Measurements from ENCODE around the gene TMEM232.
"Not testable (repeated sequence)": the region's sequence is repeated elsewhere in the genome, so short reads cannot be mapped to it uniquely, and the experiment has no call there.

Gene TMEM232

GRCh38 chr5:110707260-110707844 lies 19.1 kb downstream of the TMEM232 start:
- no peak for DNase-seq (ENCODE audit: low spot score)

DNA sequence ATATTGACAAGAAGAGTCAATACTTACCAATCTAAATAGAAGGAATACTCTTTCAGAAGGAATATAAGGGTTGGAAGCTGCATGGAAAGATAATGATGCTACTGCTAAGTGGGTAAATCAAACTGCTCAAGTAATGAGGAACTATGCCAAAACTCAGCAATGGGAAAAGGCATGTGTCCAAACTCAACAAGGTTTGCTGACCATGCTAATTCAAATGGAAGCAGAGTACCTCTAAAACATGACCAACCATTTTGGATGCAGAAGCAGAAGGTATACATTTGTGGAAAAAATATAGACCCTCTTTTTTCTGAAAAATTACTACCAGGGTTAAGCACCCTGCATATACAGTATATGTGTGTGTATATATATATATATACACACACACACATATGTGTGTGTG lies 21.1 kb downstream of the TMEM232 start:
- no peak for DNase-seq (ENCODE audit: low spot score)

GRCh38 chr5:110703481-110703880 lies 23.0 kb downstream of the TMEM232 start:
- DNase-seq (ENCODE audit: low spot score) = no peak

- no peak for DNase-seq (ENCODE audit: low spot score)
Observed at GRCh38 chr5:110702704-110703103, 23.8 kb downstream of the TMEM232 start.

GRCh38 chr5:110702300-110702699 lies 24.2 kb downstream of the TMEM232 start:
- DNase-seq (ENCODE audit: low spot score) = no peak

DNA sequence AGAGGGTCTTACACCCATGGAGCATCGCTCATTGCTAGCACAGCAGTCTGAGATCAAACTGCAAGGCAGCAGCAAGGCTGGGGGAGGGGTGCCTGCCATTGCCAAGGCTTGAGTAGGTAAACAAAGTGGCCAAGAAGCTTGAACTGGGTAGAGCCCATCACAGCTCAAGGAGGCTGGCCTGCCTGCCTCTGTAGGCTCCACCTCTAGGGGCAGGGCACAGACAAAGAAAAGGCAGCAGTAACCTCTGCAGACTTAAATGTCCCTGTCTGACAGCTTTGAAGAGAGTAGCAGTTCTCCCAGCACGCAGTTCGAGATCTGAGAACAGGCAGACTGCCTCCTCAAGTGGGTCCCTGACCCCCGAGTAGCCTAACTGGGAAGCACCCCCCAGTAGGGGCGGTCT lies 33.8 kb downstream of the TMEM232 start:
- DNase-seq (ENCODE audit: low spot score) = not testable (repeated sequence)

DNA sequence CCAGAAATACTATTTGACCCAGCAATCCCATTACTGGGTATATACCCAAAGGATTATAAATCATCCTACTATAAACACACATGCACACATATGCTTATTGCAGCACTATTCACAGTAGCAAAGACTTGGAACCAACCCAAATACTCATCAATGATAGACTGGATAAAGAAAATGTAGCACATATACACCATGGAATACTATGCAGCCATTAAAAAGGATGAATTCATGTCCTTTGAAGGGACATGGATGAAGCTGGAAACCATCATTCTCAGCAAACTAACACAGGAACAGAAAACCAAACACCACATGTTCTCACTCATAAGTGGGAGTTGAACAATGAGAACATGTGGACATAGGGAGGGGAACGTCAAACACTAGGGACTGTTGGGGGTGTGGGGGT lies 35.9 kb downstream of the TMEM232 start:
- not testable (repeated sequence) for DNase-seq (ENCODE audit: low spot score)

- no peak for DNase-seq (ENCODE audit: low spot score)
Observed at GRCh38 chr5:110687485-110687884, 39.0 kb downstream of the TMEM232 start.

DNA sequence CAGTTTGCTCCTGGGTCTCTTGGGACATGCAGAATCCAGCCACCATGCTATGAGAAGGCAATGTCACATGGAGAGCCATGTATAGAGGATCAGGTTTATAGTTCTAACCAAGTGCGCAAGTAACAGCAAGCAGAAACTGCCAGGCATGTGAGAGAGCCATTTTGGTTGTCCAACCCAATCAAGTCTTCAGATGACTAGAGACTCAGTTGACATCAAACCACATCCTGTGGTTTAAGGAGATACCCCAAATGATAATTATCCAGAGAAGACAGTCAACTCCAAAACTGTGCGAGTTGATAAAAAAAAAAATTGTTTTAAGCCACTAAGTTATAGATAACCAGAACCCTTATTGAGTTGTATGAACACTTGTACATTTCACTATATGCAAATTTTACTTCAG lies 40.2 kb downstream of the TMEM232 start:
- no peak for DNase-seq (ENCODE audit: low spot score)

GRCh38 chr5:110681953-110682352 lies 44.5 kb downstream of the TMEM232 start:
- DNase-seq (ENCODE audit: low spot score) = no peak

DNA sequence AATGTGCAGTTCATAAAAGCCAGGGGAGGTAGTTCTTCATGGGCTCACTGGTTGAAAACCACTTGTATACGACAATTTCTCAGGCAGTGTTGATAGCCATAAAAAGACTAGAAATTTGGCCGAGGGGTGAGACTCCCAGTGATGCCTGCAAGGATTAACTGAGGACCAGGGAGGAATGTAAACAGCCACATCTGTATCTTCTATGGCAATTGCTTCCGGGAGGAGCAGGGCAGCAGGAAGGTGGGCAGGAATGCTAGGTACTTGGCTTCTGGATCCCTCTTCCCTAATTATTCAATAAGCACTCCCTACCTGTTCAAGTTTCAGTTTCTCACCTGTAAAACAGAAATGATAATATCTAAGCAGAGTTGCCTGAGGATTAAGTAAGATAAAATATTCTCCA lies 45.4 kb downstream of the TMEM232 start:
- DNase-seq (ENCODE audit: low spot score) = no peak

GRCh38 chr5:110676554-110676953 lies 49.9 kb downstream of the TMEM232 start:
- not testable (repeated sequence) for DNase-seq (ENCODE audit: low spot score)

DNA sequence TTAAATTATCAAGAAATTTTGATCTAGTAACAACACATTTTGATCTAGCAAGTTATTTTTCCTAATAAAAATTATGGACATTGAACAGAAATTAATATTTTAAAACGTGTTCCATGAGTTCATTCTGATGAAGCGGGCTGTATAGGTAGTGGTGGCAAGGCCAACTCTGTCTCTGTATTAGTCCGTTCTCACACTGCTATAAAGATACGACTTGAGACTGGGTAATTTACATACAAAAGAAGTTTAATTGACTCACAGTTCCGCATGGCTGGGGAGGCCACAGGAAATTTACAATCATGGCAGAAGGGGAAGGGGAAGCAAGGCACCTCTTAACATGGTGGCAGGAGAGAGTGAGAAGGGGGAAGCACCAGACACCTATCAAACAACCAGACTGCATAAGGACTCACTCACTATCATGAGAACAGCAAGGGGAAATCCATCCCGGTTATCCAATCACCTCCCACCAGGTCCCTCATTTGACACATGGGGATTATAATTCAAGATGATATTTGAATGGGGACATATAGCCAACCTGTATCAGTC lies 61.2 kb downstream of the TMEM232 start:
- DNase-seq (ENCODE audit: low spot score) = no peak

- no peak for DNase-seq (ENCODE audit: low spot score)
Observed at GRCh38 chr5:110663525-110663924, 62.9 kb downstream of the TMEM232 start.

DNA sequence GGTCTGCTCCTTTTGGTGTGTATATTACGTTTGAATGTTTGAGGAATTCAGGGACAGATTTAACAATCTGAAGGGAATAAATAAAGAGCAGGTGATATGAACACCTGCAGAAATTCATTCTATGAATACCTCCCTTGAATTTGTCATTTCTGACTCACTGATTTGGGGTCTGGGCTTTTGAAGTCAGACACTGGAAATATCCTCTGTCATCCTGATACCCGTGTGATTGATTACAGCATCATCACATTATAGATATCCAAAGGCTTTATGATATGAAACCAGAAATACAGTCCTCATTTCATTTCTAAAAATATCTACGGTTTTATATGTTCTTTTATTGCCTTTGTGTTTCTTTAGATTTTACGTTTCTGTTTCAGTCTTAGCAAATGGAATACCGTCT lies 68.5 kb downstream of the TMEM232 start:
- DNase-seq (ENCODE audit: low spot score) = no peak

GRCh38 chr5:110653231-110653970 lies 73.1 kb downstream of the TMEM232 start:
- no peak for DNase-seq (ENCODE audit: low spot score)

GRCh38 chr5:110651507-110651906 lies 75.0 kb downstream of the TMEM232 start:
- DNase-seq (ENCODE audit: low spot score) = no peak

DNA sequence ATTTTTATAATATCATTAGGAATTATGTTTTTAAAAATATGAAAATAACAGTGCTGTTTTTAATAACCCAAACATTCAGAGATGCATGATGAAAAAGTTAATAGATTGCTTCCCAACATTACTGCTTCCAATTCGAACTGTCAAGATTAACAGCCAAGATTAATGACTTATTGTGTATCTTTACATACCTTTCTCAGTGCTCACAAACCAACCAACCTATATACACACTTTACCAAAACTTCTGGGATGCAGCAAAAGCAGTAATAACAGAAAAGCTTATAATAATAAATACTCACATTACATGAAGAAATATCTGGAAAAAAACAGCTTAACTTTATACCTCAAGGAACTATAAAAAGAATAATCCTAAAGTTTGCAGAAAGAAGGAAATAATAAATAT lies 82.1 kb downstream of the TMEM232 start:
- DNase-seq (ENCODE audit: low spot score) = no peak

- no peak for DNase-seq (ENCODE audit: low spot score)
Observed at GRCh38 chr5:110638970-110639902, 87.2 kb downstream of the TMEM232 start.

- no peak for DNase-seq (ENCODE audit: low spot score)
Observed at GRCh38 chr5:110634475-110634874, 92.0 kb downstream of the TMEM232 start.

- no peak for DNase-seq (ENCODE audit: low spot score)
Observed at GRCh38 chr5:110631236-110631635, 95.2 kb downstream of the TMEM232 start.

- DNase-seq (ENCODE audit: low spot score) = no peak
Observed at GRCh38 chr5:110630350-110630749, 96.1 kb downstream of the TMEM232 start.

All from D341Med (cell line).